GM19395 (cell line): Measurements from ENCODE around the gene SEZ6L.

ENCODE experiments used
- ATAC-seq: cut with Tn5 transposase; IDR thresholded peaks from one replicate; pipeline ENCODE4 v1.9.1; 2021; ENCODE audit warnings: mild to moderate bottlenecking, moderate library complexity; ENCODE audit not compliant: unreplicated experiment

The SEZ6L gene

GRCh38 chr22:26174280-26174679 lies 5.0 kb downstream of the SEZ6L start:
- no peak for ATAC-seq

- ATAC-seq, result no peak
These were observed 13.5 kb downstream of the SEZ6L start for GRCh38 chr22:26182723-26183122.

- no peak for ATAC-seq
These were observed 15.9 kb downstream of the SEZ6L start for GRCh38 chr22:26185190-26185589.

GRCh38 chr22:26188341-26188740 lies 19.1 kb downstream of the SEZ6L start:
- ATAC-seq, result no peak

GRCh38 chr22:26194313-26194712 lies 25.1 kb downstream of the SEZ6L start:
- no peak for ATAC-seq

GRCh38 chr22:26194877-26195276 lies 25.6 kb downstream of the SEZ6L start:
- no peak for ATAC-seq

GRCh38 chr22:26196657-26197056 lies 27.4 kb downstream of the SEZ6L start:
- no peak for ATAC-seq

GRCh38 chr22:26197425-26197824 lies 28.2 kb downstream of the SEZ6L start:
- ATAC-seq, result no peak

- no peak for ATAC-seq
These were observed 30.4 kb downstream of the SEZ6L start for GRCh38 chr22:26199665-26200064.

- no peak for ATAC-seq
These were observed 33.1 kb downstream of the SEZ6L start for GRCh38 chr22:26202280-26202924.

- no peak for ATAC-seq
These were observed 36.2 kb downstream of the SEZ6L start for GRCh38 chr22:26205494-26205893.

- no peak for ATAC-seq
These were observed 41.1 kb downstream of the SEZ6L start for GRCh38 chr22:26210334-26210733.

GRCh38 chr22:26213826-26214225 lies 44.6 kb downstream of the SEZ6L start:
- ATAC-seq, result no peak

- ATAC-seq, result no peak
These were observed 45.2 kb downstream of the SEZ6L start for GRCh38 chr22:26214466-26214865.

- no peak for ATAC-seq
These were observed 46.5 kb downstream of the SEZ6L start for GRCh38 chr22:26215736-26216135.

GRCh38 chr22:26225207-26225606 lies 55.9 kb downstream of the SEZ6L start:
- no peak for ATAC-seq

- no peak for ATAC-seq
These were observed 57.5 kb downstream of the SEZ6L start for GRCh38 chr22:26226538-26227297.

GRCh38 chr22:26229910-26230309 lies 60.6 kb downstream of the SEZ6L start:
- no peak for ATAC-seq

- no peak for ATAC-seq
These were observed 65.0 kb downstream of the SEZ6L start for GRCh38 chr22:26234296-26234695.

- ATAC-seq, result no peak
These were observed 66.7 kb downstream of the SEZ6L start for GRCh38 chr22:26235792-26236487.

- ATAC-seq, result no peak
These were observed 67.7 kb downstream of the SEZ6L start for GRCh38 chr22:26236991-26237390.

- no peak for ATAC-seq
These were observed 69.3 kb downstream of the SEZ6L start for GRCh38 chr22:26238596-26238995.
